Trophoblast cell (in vitro differentiated cells and primary cell): Measurements from ENCODE around the gene ST3GAL4.
"Not testable (repeated sequence)": the region's sequence is repeated elsewhere in the genome, so short reads cannot be mapped to it uniquely, and the experiment has no call there.

ENCODE experiments used
- DNase-seq, 2 donors: peaks; one replicate each; pipeline ENCODE4 v3.0.0-alpha.2; 2016
- H2AFZ ChIP-seq: 2 replicates; pipeline ENCODE4 v1.6.1; 2013; ENCODE audit warnings: low read length, moderate library complexity, mild to moderate bottlenecking; ENCODE audit not compliant: insufficient read depth, poor library complexity
- H2AK5ac ChIP-seq: 2 replicates; pipeline ENCODE4 v1.6.1; 2013; ENCODE audit warnings: mild to moderate bottlenecking, low read length
- H2BK120ac ChIP-seq: 2 replicates; pipeline ENCODE4 v1.6.1; 2013; ENCODE audit warnings: low read length, mild to moderate bottlenecking, moderate library complexity; ENCODE audit not compliant: insufficient read depth, poor library complexity
- H2BK12ac ChIP-seq: 2 replicates; pipeline ENCODE4 v1.6.1; 2013; ENCODE audit warnings: mild to moderate bottlenecking, low read length, moderate library complexity
- H2BK5ac ChIP-seq: 2 replicates; pipeline ENCODE4 v1.6.1; 2013; ENCODE audit warnings: low read length, low read depth, moderate library complexity, mild to moderate bottlenecking; ENCODE audit not compliant: poor library complexity
- H3K14ac ChIP-seq: 2 replicates; pipeline ENCODE4 v1.6.1; 2013; ENCODE audit warnings: mild to moderate bottlenecking, low read length
- H3K18ac ChIP-seq: 2 replicates; pipeline ENCODE4 v1.6.1; 2013; ENCODE audit warnings: mild to moderate bottlenecking, low read length
- H3K23ac ChIP-seq: 2 replicates; pipeline ENCODE4 v1.6.1; 2013; ENCODE audit warnings: low read length
- H3K27ac ChIP-seq: 2 replicates; pipeline ENCODE4 v1.5.1; 2013; ENCODE audit warnings: low read depth, mild to moderate bottlenecking, inconsistent platforms, low read length, moderate library complexity
- H3K27me3 ChIP-seq: 2 replicates; pipeline ENCODE4 v1.6.1; 2013; ENCODE audit warnings: inconsistent platforms, mild to moderate bottlenecking, low read length, moderate library complexity; ENCODE audit not compliant: insufficient read depth
- H3K36me3 ChIP-seq, 2 experiments: 1 replicate in 1 of 2; 2 replicates in 1 of 2; pipeline ENCODE4 v1.6.1; 2013; ENCODE audit warnings: low read length in 2 of 2, mild to moderate bottlenecking in 2 of 2, moderate library complexity in 1 of 2; ENCODE audit not compliant: insufficient read depth in 2 of 2, control insufficient read depth in 1 of 2
- H3K4ac ChIP-seq: 2 replicates; pipeline ENCODE4 v1.6.1; 2013; ENCODE audit warnings: low read depth, mild to moderate bottlenecking, low read length, moderate library complexity
- H3K4me1 ChIP-seq, 2 experiments: 1 replicate in 1 of 2; 2 replicates in 1 of 2; pipeline ENCODE4 v1.6.1; 2013; ENCODE audit warnings: low read length in 2 of 2, mild to moderate bottlenecking in 2 of 2, moderate library complexity in 1 of 2; ENCODE audit not compliant: insufficient read depth in 2 of 2, control insufficient read depth in 1 of 2
- H3K4me2 ChIP-seq: 2 replicates; pipeline ENCODE4 v1.6.1; 2013; ENCODE audit warnings: inconsistent platforms, mild to moderate bottlenecking, low read length, moderate library complexity
- H3K4me3 ChIP-seq: 2 replicates; pipeline ENCODE4 v1.5.1; 2013; ENCODE audit warnings: mild to moderate bottlenecking, low read depth, low read length, inconsistent platforms
- H3K79me1 ChIP-seq: one replicate; pipeline ENCODE4 v1.6.1; 2013; ENCODE audit warnings: low read length
- H3K79me2 ChIP-seq: 2 replicates; pipeline ENCODE4 v1.6.1; 2013; ENCODE audit warnings: low read length, mild to moderate bottlenecking; ENCODE audit not compliant: control insufficient read depth, insufficient read depth, poor library complexity
- H3K9ac ChIP-seq: 2 replicates; pipeline ENCODE4 v1.6.1; 2013; ENCODE audit warnings: mild to moderate bottlenecking, low read length
- H3K9me3 ChIP-seq: 2 replicates; pipeline ENCODE4 v1.6.1; 2013; ENCODE audit warnings: low read depth, mild to moderate bottlenecking, control low read depth, inconsistent platforms, low read length; ENCODE audit not compliant: insufficient read depth
- H4K12ac ChIP-seq: 2 replicates; pipeline ENCODE4 v1.6.1; 2013; ENCODE audit warnings: low read depth, mild to moderate bottlenecking, low read length, moderate library complexity
- H4K8ac ChIP-seq: 2 replicates; pipeline ENCODE4 v1.6.1; 2013; ENCODE audit warnings: low read depth, mild to moderate bottlenecking, low read length, moderate library complexity
- H4K91ac ChIP-seq: one replicate; pipeline ENCODE4 v1.6.1; 2013; ENCODE audit warnings: low read depth, mild to moderate bottlenecking, low read length, moderate library complexity
- WGBS: extraction: QIAGEN DNeasy Blood & Tissue Kit; methylation state at CpG from one replicate; pipeline ENCODE4 v1.1.7; 2013; ENCODE audit warnings: missing lambda C conversion rate; ENCODE audit not compliant: insufficient read length, insufficient coverage; ENCODE audit errors: extremely low coverage; 5-methylcytosine and 5-hydroxymethylcytosine counted together

The ST3GAL4 gene

DNA sequence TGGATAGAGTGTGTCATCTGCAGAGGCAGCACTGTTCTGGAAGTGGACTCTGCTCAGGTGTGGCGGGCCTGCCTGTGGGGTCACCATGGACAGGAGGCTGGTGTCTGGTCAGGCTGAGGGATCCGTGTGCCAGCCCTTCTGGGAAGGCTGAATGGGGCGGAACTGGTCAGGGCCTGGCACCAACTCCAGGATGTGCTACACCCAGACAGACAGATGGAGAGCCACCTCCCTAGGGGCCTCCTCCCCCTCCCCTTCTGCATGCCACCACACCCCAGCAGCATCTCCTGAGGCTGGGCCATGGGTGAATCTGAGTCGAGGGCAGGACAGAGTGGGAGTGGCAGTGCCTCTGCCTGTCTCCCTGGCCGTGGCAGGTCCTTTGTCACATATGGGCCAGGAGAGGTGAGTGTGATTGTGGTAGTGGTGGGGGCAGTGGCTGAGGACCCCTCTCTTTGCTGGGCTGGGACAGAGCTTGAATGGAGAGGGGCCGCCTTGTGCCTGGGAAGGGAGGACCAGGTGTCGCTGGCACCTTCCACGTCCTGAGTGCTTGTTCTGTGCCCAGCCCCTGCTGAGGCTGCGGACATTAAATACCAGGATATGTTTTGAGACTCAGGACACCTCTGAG lies 29.1 kb downstream of the ST3GAL4 start:
- H3K4me3 ChIP-seq: no peak overlapping the region
- peaks cover 0 to 2% of the 10 kb centered on the region in 2 experiments for H3K36me3 ChIP-seq
- no peak overlapping the region for H3K14ac ChIP-seq
- no CpG with 5 or more reads among the region's 9 CpGs for WGBS
- H4K8ac ChIP-seq: no peak overlapping the region
- H4K12ac ChIP-seq: no peak overlapping the region
- H3K9ac ChIP-seq: no peak overlapping the region
- no peaks in the 10 kb centered on the region for H3K27me3 ChIP-seq
- H3K18ac ChIP-seq: no peak overlapping the region
- no peak for DNase-seq
- H3K4ac ChIP-seq: no peak overlapping the region
- H3K4me1 ChIP-seq: peaks cover 13 to 20% of the 10 kb centered on the region in 2 experiments
- H3K79me1 ChIP-seq: peaks cover 8% of the 10 kb centered on the region
- no peak overlapping the region for H2BK5ac ChIP-seq
- H2AFZ ChIP-seq: no peak overlapping the region
- H3K27ac ChIP-seq: no peak overlapping the region
- no peak overlapping the region for H3K4me2 ChIP-seq
- H2AK5ac ChIP-seq: peak overlapping the region; percentile 49
- peaks cover 2% of the 10 kb centered on the region for H3K79me2 ChIP-seq
- H3K9me3 ChIP-seq: peaks cover 1% of the 10 kb centered on the region
- H3K23ac ChIP-seq: no peak overlapping the region
- no peak overlapping the region for H2BK12ac ChIP-seq
- no peak overlapping the region for H2BK120ac ChIP-seq
- H4K91ac ChIP-seq: peak overlapping the region; percentile 83

GRCh38 chr11:126385991-126386728 lies 30.7 kb downstream of the ST3GAL4 start:
- H3K4me1 ChIP-seq: peaks cover 13 to 18% of the 10 kb centered on the region in 2 experiments
- H3K27me3 ChIP-seq: no peaks in the 10 kb centered on the region
- H3K9ac ChIP-seq: no peak overlapping the region
- peak overlapping the region; percentile 8 for H4K91ac ChIP-seq
- no peak overlapping the region for H3K27ac ChIP-seq
- H2BK120ac ChIP-seq: no peak overlapping the region
- DNase-seq: no peak
- H4K12ac ChIP-seq: no peak overlapping the region
- no peak overlapping the region for H2BK12ac ChIP-seq
- no peak overlapping the region for H2BK5ac ChIP-seq
- H3K4me2 ChIP-seq: no peak overlapping the region
- no peak overlapping the region for H2AK5ac ChIP-seq
- H3K18ac ChIP-seq: peak overlapping the region; percentile 33
- H3K36me3 ChIP-seq: peaks cover 0 to 2% of the 10 kb centered on the region in 2 experiments
- H4K8ac ChIP-seq: no peak overlapping the region
- WGBS: no CpG with 5 or more reads among the region's 8 CpGs
- H3K4ac ChIP-seq: no peak overlapping the region
- no peak overlapping the region for H3K14ac ChIP-seq
- H3K4me3 ChIP-seq: no peak overlapping the region
- peaks cover 8% of the 10 kb centered on the region for H3K79me1 ChIP-seq
- H2AFZ ChIP-seq: no peak overlapping the region
- H3K79me2 ChIP-seq: peaks cover 2% of the 10 kb centered on the region
- H3K9me3 ChIP-seq: peaks cover 1% of the 10 kb centered on the region
- no peak overlapping the region for H3K23ac ChIP-seq

DNA sequence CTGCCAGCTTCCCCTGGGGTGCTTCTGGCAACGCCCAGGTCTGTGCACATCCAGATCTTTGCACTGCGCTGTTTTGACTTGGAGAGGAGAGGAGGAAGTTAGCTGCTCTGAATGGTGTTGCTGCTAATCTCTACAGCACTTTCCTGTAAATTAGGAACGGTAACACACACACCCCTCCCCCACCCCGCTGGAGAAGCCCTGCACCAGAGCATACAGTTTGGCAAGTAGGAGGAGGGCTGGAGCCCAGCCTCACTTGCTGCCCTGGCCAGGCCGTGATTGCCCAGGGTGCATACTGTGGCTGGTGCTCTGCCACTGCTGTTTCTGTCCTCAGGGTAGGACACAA lies 31.2 kb downstream of the ST3GAL4 start:
- H2AK5ac ChIP-seq, H3K23ac ChIP-seq, H3K79me2 ChIP-seq, H4K12ac ChIP-seq, H2BK12ac ChIP-seq, H3K4ac ChIP-seq, H3K4me2 ChIP-seq, H4K8ac ChIP-seq, H2BK120ac ChIP-seq, H3K27me3 ChIP-seq, H4K91ac ChIP-seq, H3K18ac ChIP-seq, H3K27ac ChIP-seq, H2AFZ ChIP-seq, H3K36me3 ChIP-seq, H3K9ac ChIP-seq, H3K9me3 ChIP-seq, DNase-seq, H3K4me3 ChIP-seq, H3K79me1 ChIP-seq, H3K14ac ChIP-seq, H2BK5ac ChIP-seq: not testable (repeated sequence)
- WGBS: no CpG with 5 or more reads among the region's 5 CpGs
- peaks cover 13 to 18% of the 10 kb centered on the region in 2 experiments for H3K4me1 ChIP-seq

DNA sequence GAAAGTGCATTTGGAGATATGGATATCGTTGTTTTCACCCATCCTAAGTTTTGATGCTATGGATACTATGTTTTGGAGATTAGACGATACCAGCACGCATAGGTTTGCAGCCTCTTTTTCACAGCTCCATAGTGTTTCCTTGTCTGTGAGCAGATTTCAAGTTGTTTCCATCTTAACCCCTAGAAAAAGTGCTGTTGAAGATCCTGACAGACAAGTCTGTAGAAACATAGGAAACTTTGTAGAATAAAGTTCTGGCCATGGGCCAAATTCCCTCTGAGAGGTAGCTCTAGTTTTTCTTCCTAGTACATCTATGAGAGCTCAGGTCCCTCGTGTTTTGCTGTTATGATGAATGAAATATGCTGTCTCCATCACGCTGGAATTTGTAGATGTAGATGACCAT lies 32.4 kb downstream of the ST3GAL4 start:
- Histone ChIP-seq H3K4me3 (no peak overlapping the region), H2AFZ (no peak overlapping the region), H3K4me2 (no peak overlapping the region), H4K8ac (no peak overlapping the region), H2BK120ac (no peak overlapping the region), H3K36me3 (peaks cover 0 to 2% of the 10 kb centered on the region in 2 experiments), H3K9ac (no peak overlapping the region), H3K9me3 (peaks cover 1% of the 10 kb centered on the region), H2BK5ac (no peak overlapping the region), H3K14ac (no peak overlapping the region), H2AK5ac (no peak overlapping the region), H3K27me3 (no peaks in the 10 kb centered on the region), H4K12ac (no peak overlapping the region), H3K4ac (no peak overlapping the region), H3K27ac (no peak overlapping the region), H3K23ac (no peak overlapping the region), H3K18ac (no peak overlapping the region), H3K79me2 (peaks cover 2% of the 10 kb centered on the region), H3K79me1 (peaks cover 8% of the 10 kb centered on the region), H3K4me1 (peaks cover 11 to 20% of the 10 kb centered on the region in 2 experiments), H4K91ac (no peak overlapping the region), H2BK12ac (no peak overlapping the region)
- DNase-seq: peak; percentile 57 to 95
- no CpG with 5 or more reads among the region's 5 CpGs for WGBS
